Trophoblast cell (in vitro differentiated cells and primary cell): ENCODE measurements around the gene KMT2D.

Experiments
- DNase-seq, 2 donors: peaks; one replicate each; pipeline ENCODE4 v3.0.0-alpha.2; 2016
- H2AFZ ChIP-seq: 2 replicates; pipeline ENCODE4 v1.6.1; 2013; ENCODE audit warnings: low read length, moderate library complexity, mild to moderate bottlenecking; ENCODE audit not compliant: insufficient read depth, poor library complexity
- H2AK5ac ChIP-seq: 2 replicates; pipeline ENCODE4 v1.6.1; 2013; ENCODE audit warnings: mild to moderate bottlenecking, low read length
- H2BK120ac ChIP-seq: 2 replicates; pipeline ENCODE4 v1.6.1; 2013; ENCODE audit warnings: low read length, mild to moderate bottlenecking, moderate library complexity; ENCODE audit not compliant: insufficient read depth, poor library complexity
- H2BK12ac ChIP-seq: 2 replicates; pipeline ENCODE4 v1.6.1; 2013; ENCODE audit warnings: mild to moderate bottlenecking, low read length, moderate library complexity
- H2BK5ac ChIP-seq: 2 replicates; pipeline ENCODE4 v1.6.1; 2013; ENCODE audit warnings: low read length, low read depth, moderate library complexity, mild to moderate bottlenecking; ENCODE audit not compliant: poor library complexity
- H3K14ac ChIP-seq: 2 replicates; pipeline ENCODE4 v1.6.1; 2013; ENCODE audit warnings: mild to moderate bottlenecking, low read length
- H3K18ac ChIP-seq: 2 replicates; pipeline ENCODE4 v1.6.1; 2013; ENCODE audit warnings: mild to moderate bottlenecking, low read length
- H3K23ac ChIP-seq: 2 replicates; pipeline ENCODE4 v1.6.1; 2013; ENCODE audit warnings: low read length
- H3K27ac ChIP-seq: 2 replicates; pipeline ENCODE4 v1.5.1; 2013; ENCODE audit warnings: low read depth, mild to moderate bottlenecking, inconsistent platforms, low read length, moderate library complexity
- H3K27me3 ChIP-seq: 2 replicates; pipeline ENCODE4 v1.6.1; 2013; ENCODE audit warnings: inconsistent platforms, mild to moderate bottlenecking, low read length, moderate library complexity; ENCODE audit not compliant: insufficient read depth
- H3K36me3 ChIP-seq, 2 experiments: 1 replicate in 1 of 2; 2 replicates in 1 of 2; pipeline ENCODE4 v1.6.1; 2013; ENCODE audit warnings: low read length in 2 of 2, mild to moderate bottlenecking in 2 of 2, moderate library complexity in 1 of 2; ENCODE audit not compliant: insufficient read depth in 2 of 2, control insufficient read depth in 1 of 2
- H3K4ac ChIP-seq: 2 replicates; pipeline ENCODE4 v1.6.1; 2013; ENCODE audit warnings: low read depth, mild to moderate bottlenecking, low read length, moderate library complexity
- H3K4me1 ChIP-seq, 2 experiments: 1 replicate in 1 of 2; 2 replicates in 1 of 2; pipeline ENCODE4 v1.6.1; 2013; ENCODE audit warnings: low read length in 2 of 2, mild to moderate bottlenecking in 2 of 2, moderate library complexity in 1 of 2; ENCODE audit not compliant: insufficient read depth in 2 of 2, control insufficient read depth in 1 of 2
- H3K4me2 ChIP-seq: 2 replicates; pipeline ENCODE4 v1.6.1; 2013; ENCODE audit warnings: inconsistent platforms, mild to moderate bottlenecking, low read length, moderate library complexity
- H3K4me3 ChIP-seq: 2 replicates; pipeline ENCODE4 v1.5.1; 2013; ENCODE audit warnings: mild to moderate bottlenecking, low read depth, low read length, inconsistent platforms
- H3K79me1 ChIP-seq: one replicate; pipeline ENCODE4 v1.6.1; 2013; ENCODE audit warnings: low read length
- H3K79me2 ChIP-seq: 2 replicates; pipeline ENCODE4 v1.6.1; 2013; ENCODE audit warnings: low read length, mild to moderate bottlenecking; ENCODE audit not compliant: control insufficient read depth, insufficient read depth, poor library complexity
- H3K9ac ChIP-seq: 2 replicates; pipeline ENCODE4 v1.6.1; 2013; ENCODE audit warnings: mild to moderate bottlenecking, low read length
- H3K9me3 ChIP-seq: 2 replicates; pipeline ENCODE4 v1.6.1; 2013; ENCODE audit warnings: low read depth, mild to moderate bottlenecking, control low read depth, inconsistent platforms, low read length; ENCODE audit not compliant: insufficient read depth
- H4K12ac ChIP-seq: 2 replicates; pipeline ENCODE4 v1.6.1; 2013; ENCODE audit warnings: low read depth, mild to moderate bottlenecking, low read length, moderate library complexity
- H4K8ac ChIP-seq: 2 replicates; pipeline ENCODE4 v1.6.1; 2013; ENCODE audit warnings: low read depth, mild to moderate bottlenecking, low read length, moderate library complexity
- H4K91ac ChIP-seq: one replicate; pipeline ENCODE4 v1.6.1; 2013; ENCODE audit warnings: low read depth, mild to moderate bottlenecking, low read length, moderate library complexity
- WGBS: extraction: QIAGEN DNeasy Blood & Tissue Kit; methylation state at CpG from one replicate; pipeline ENCODE4 v1.1.7; 2013; ENCODE audit warnings: missing lambda C conversion rate; ENCODE audit not compliant: insufficient read length, insufficient coverage; ENCODE audit errors: extremely low coverage; 5-methylcytosine and 5-hydroxymethylcytosine counted together

Gene KMT2D

DNA sequence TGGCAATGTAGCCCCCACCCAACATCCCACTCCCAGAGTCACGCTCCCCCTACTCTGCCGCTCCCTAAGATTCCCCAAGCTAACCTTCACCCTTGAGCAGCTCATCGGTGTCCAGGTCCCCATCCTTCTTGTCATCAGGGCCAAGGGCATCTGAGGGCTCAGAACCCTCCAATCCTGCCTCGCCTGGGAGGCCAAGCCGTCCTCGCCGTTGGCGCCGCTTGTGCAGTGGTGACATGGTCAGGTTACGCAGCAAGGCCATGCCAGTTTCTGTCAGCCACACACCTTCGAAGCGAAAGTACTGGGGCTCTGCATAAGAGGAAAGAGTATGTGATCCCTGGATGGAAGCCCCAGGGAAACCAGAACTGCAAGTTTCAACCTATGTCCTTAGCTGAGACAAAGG, 15.9 kb downstream of the KMT2D start:
- no peak overlapping the region for H2BK120ac ChIP-seq
- no peak overlapping the region for H4K8ac ChIP-seq
- peaks cover 85 to 94% of the 10 kb centered on the region in 2 experiments for H3K36me3 ChIP-seq
- H3K4me2 ChIP-seq, result no peak overlapping the region
- no peak overlapping the region for H3K9ac ChIP-seq
- H4K91ac ChIP-seq, result no peak overlapping the region
- no peaks in the 10 kb centered on the region for H3K27me3 ChIP-seq
- no peak overlapping the region for H2BK12ac ChIP-seq
- no peak overlapping the region for H4K12ac ChIP-seq
- no peak overlapping the region for H3K27ac ChIP-seq
- H3K4me1 ChIP-seq, result no peaks in the 10 kb centered on the region
- H3K79me2 ChIP-seq, result no peaks in the 10 kb centered on the region
- no peak overlapping the region for H3K14ac ChIP-seq
- H3K4me3 ChIP-seq, result no peak overlapping the region
- no peak overlapping the region for H2AFZ ChIP-seq
- no peak overlapping the region for H3K4ac ChIP-seq
- H2BK5ac ChIP-seq, result no peak overlapping the region
- H3K18ac ChIP-seq, result no peak overlapping the region
- H3K79me1 ChIP-seq, result no peaks in the 10 kb centered on the region
- WGBS, result no CpG with 5 or more reads among the region's 12 CpGs
- DNase-seq, result no peak
- H2AK5ac ChIP-seq, result no peak overlapping the region
- no peak overlapping the region for H3K23ac ChIP-seq
- no peaks in the 10 kb centered on the region for H3K9me3 ChIP-seq

DNA sequence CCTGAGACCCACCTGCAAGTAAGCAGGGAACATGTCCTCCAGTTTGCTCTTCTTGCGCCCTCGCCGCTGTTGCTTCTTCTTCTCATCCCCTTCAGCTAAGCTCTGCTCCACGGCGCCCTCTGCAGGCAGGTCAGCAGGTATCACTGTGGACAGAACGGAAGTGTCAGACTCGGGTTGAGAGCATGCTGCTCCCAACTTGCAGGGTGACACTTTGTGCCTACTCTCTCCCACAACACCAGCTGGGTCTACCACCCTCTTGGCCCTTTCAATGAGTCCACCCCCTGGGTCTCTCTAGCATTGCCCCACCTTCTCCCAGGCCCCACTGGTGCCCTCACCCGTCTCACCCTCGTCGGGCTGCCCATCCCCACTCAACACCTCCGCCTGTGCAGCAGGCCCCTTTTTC, 16.7 kb downstream of the KMT2D start:
- Histone ChIP-seq H3K27me3 (no peaks in the 10 kb centered on the region), H3K14ac (no peak overlapping the region), H4K8ac (no peak overlapping the region), H2BK12ac (no peak overlapping the region), H3K4me3 (no peak overlapping the region), H3K9ac (no peak overlapping the region), H3K36me3 (peaks cover 86 to 93% of the 10 kb centered on the region in 2 experiments), H3K9me3 (no peaks in the 10 kb centered on the region), H3K18ac (no peak overlapping the region), H3K27ac (no peak overlapping the region), H3K4me1 (no peaks in the 10 kb centered on the region), H2AK5ac (no peak overlapping the region), H4K91ac (no peak overlapping the region), H3K4me2 (no peak overlapping the region), H3K4ac (no peak overlapping the region), H2AFZ (no peak overlapping the region), H2BK120ac (no peak overlapping the region), H3K79me1 (no peaks in the 10 kb centered on the region), H3K23ac (no peak overlapping the region), H4K12ac (no peak overlapping the region), H2BK5ac (no peak overlapping the region), H3K79me2 (no peaks in the 10 kb centered on the region)
- DNase-seq, result peak; percentile 32 to 44
- WGBS, result no CpG with 5 or more reads among the region's 11 CpGs

- no CpG with 5 or more reads among the region's 4 CpGs for WGBS
Measured at GRCh38 chr12:49043241-49043640, 17.4 kb downstream of the KMT2D start.

DNA sequence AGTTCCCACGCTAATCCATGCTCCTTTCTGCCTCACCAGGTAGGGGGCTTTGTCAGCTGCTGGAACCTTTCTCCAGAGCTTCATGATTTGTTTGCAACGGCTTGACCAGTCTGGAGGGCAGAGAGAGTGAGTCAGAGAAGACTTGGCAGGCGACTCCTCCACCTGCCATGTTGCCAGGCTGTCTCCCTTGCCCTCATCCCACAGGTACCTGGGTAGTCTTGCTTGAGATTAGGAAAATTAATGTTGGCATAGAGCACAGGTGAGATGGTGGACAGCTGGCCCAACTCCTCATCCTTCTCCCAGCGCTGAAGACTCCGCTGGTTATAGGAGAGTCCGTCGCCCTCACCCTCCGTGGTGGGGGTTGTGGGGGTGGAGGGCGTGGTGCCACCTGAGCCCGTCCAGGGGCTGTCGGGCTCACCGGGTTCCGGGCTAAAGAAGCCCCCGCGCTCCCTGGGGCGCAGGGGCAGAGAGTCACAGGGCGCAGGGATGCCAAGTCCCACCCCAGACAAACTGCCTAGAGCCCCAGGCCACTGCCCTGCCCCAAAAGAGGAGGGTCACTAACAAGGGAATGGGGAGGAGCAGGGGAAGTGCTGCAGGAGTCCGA, 18.6 kb downstream of the KMT2D start:
- Histone ChIP-seq H3K14ac (no peak overlapping the region), H3K4me1 (no peaks in the 10 kb centered on the region), H2BK5ac (no peak overlapping the region), H2AK5ac (no peak overlapping the region), H3K27ac (no peak overlapping the region), H2AFZ (no peak overlapping the region), H3K18ac (no peak overlapping the region), H3K27me3 (no peaks in the 10 kb centered on the region), H3K79me1 (no peaks in the 10 kb centered on the region), H4K12ac (no peak overlapping the region), H4K91ac (no peak overlapping the region), H3K23ac (no peak overlapping the region), H3K4me3 (no peak overlapping the region), H3K9me3 (no peaks in the 10 kb centered on the region), H3K36me3 (peaks cover 97% of the 10 kb centered on the region in 2 experiments), H4K8ac (no peak overlapping the region), H3K4me2 (no peak overlapping the region), H2BK120ac (no peak overlapping the region), H3K4ac (no peak overlapping the region), H3K9ac (no peak overlapping the region), H3K79me2 (no peaks in the 10 kb centered on the region), H2BK12ac (no peak overlapping the region)
- WGBS, result no CpG with 5 or more reads among the region's 18 CpGs
- DNase-seq, result no peak

More at GRCh38 chr12:49043241-49043640, 17.4 kb downstream of the KMT2D start:
- no peak for DNase-seq
- Histone ChIP-seq H4K91ac (no peak overlapping the region), H3K4me3 (no peak overlapping the region), H3K79me1 (no peaks in the 10 kb centered on the region), H2BK12ac (no peak overlapping the region), H3K79me2 (no peaks in the 10 kb centered on the region), H3K36me3 (peaks cover 90 to 94% of the 10 kb centered on the region in 2 experiments), H3K9ac (no peak overlapping the region), H3K23ac (no peak overlapping the region), H2AK5ac (no peak overlapping the region), H2BK120ac (no peak overlapping the region), H3K9me3 (no peaks in the 10 kb centered on the region), H2BK5ac (no peak overlapping the region), H3K4me2 (no peak overlapping the region), H3K27ac (no peak overlapping the region), H3K4me1 (no peaks in the 10 kb centered on the region), H4K8ac (no peak overlapping the region), H2AFZ (no peak overlapping the region), H3K18ac (no peak overlapping the region), H3K14ac (no peak overlapping the region), H4K12ac (no peak overlapping the region), H3K27me3 (no peaks in the 10 kb centered on the region), H3K4ac (no peak overlapping the region)
